Left cardiac atrium (tissue), 4 donors: Measurements from ENCODE around the gene KLHL3. TPM values are rescaled to one million over a fixed set of nuclear protein-coding genes. Genes with fewer than 3 reads are reported as not detected.

Experiments used
- ATAC-seq, 2 donors: fragments of 200-7000 bp; cut with Tn5 transposase; one replicate each; pipeline ENCODE4 v1.9.1; 2020; ENCODE audit warnings: mild to moderate bottlenecking in 2 of 2, moderate library complexity in 2 of 2
- DNase-seq: peaks from one replicate; pipeline ENCODE4 v3.0.0-alpha.2; 2020
- intact Hi-C, 2 donors: fragments of 100-400 bp; cut with DNase I; formaldehyde crosslinking; loops; one replicate each; pipeline versions ENCODE4 v1.14.1 to v1.15.1; 2022 to 2023
- total RNA-seq, 2 donors: library from RNA; stranded (reverse); fragmentation: NEBNext Ultra II Directional; extraction: Animal tissue kit (Norgen Biotek cat#: 25700); gene quantifications; one replicate each; pipeline ENCODE4 v1.2.1, GENCODE V29; 2021
- donor health status: DM: no; HTN: yes; CAD: no.
- donor health status: DM: no; HTN: yes; CAD: no; lungs with severe emphysema.
- donor health status: DM: yes; HTN: yes; CAD: no.
- donor health status: Dilated cardiomyopathy.

KLHL3 gene
- total RNA-seq, 2 donors from 2014 or later = 24.8 to 48.0 TPM

GRCh38 chr5:137621861-137622823, 113.7 kb downstream of the KLHL3 start:
- ATAC-seq (peak; percentile 84 to 91), DNase-seq (peak; percentile 74)
- intact Hi-C loops = no loop called here

- ATAC-seq (peak in 1 of 2 donors; percentile 5), DNase-seq (no peak)
- intact Hi-C loops = no loop called here
Observed at GRCh38 chr5:137621306-137621705, 114.6 kb downstream of the KLHL3 start.

- DNase-seq (peak; percentile 73), ATAC-seq (peak; percentile 19 to 50)
- intact Hi-C loops = no loop called here
Observed at GRCh38 chr5:137619191-137619870, 116.6 kb downstream of the KLHL3 start.

GRCh38 chr5:137618476-137618875, 117.4 kb downstream of the KLHL3 start:
- intact Hi-C loops = no loop called here

GRCh38 chr5:137617528-137618205, 118.2 kb downstream of the KLHL3 start:
- DNase-seq (no peak), ATAC-seq (no peak)
- intact Hi-C loops = no loop called here

More at GRCh38 chr5:137618476-137618875, 117.4 kb downstream of the KLHL3 start:
- DNase-seq (no peak), ATAC-seq (no peak)

GRCh38 chr5:137616046-137616445, 119.8 kb downstream of the KLHL3 start:
- ATAC-seq = no peak
- intact Hi-C loops = no loop called here
- no peak for DNase-seq

GRCh38 chr5:137615171-137615775, 120.6 kb downstream of the KLHL3 start:
- intact Hi-C loops = no loop called here
- DNase-seq = no peak
- ATAC-seq = no peak

GRCh38 chr5:137613554-137614265, 122.2 kb downstream of the KLHL3 start:
- intact Hi-C loops = no loop called here
- no peak for ATAC-seq
- no peak for DNase-seq

GRCh38 chr5:137612576-137612975, 123.3 kb downstream of the KLHL3 start:
- no peak for ATAC-seq
- intact Hi-C loops = no loop called here
- DNase-seq = no peak

GRCh38 chr5:137611794-137612435, 124.0 kb downstream of the KLHL3 start:
- intact Hi-C loops = no loop called here
- no peak for ATAC-seq
- no peak for DNase-seq

- intact Hi-C loops = no loop called here
- ATAC-seq = no peak
- DNase-seq = no peak
Observed at GRCh38 chr5:137611011-137611580, 124.8 kb downstream of the KLHL3 start.

- ATAC-seq = no peak
- intact Hi-C loops = no loop called here
- DNase-seq = no peak
Observed at GRCh38 chr5:137610598-137610997, 125.3 kb downstream of the KLHL3 start.

- intact Hi-C loops = loop anchor here in 1 of 2 donors (10.0 kb wide), 1 partner anchor 284 kb away; no protein-coding TSS in a partner anchor
- ATAC-seq (no peak), DNase-seq (no peak)
Observed at GRCh38 chr5:137609127-137609526, 126.8 kb downstream of the KLHL3 start.

GRCh38 chr5:137607771-137608170, 128.1 kb downstream of the KLHL3 start:
- DNase-seq = no peak
- ATAC-seq = no peak
- intact Hi-C loops = loop anchor here in 1 of 2 donors (10.0 kb wide), 1 partner anchor 283 kb away; no protein-coding TSS in a partner anchor

- intact Hi-C loops = loop anchor here in 1 of 2 donors (10.0 kb wide), 1 partner anchor 282 kb away; no protein-coding TSS in a partner anchor
- DNase-seq = no peak
- ATAC-seq = no peak
Observed at GRCh38 chr5:137606401-137606800, 129.5 kb downstream of the KLHL3 start.

- intact Hi-C loops = loop anchor here in 1 of 2 donors (10.0 kb wide), 1 partner anchor 281 kb away; no protein-coding TSS in a partner anchor
- no peak for DNase-seq
- ATAC-seq = peak in 1 of 2 donors; percentile 68
Observed at GRCh38 chr5:137605411-137605810, 130.5 kb downstream of the KLHL3 start.

GRCh38 chr5:137604348-137605095, 131.4 kb downstream of the KLHL3 start:
- DNase-seq (no peak), ATAC-seq (no peak)
- intact Hi-C loops = loop anchor here in 1 of 2 donors (10.0 kb wide), 1 partner anchor 280 kb away; no protein-coding TSS in a partner anchor
